Glutamatergic neuron (in vitro differentiated cells): ENCODE results near the gene ERBIN. TPM values are rescaled to one million over a fixed set of nuclear protein-coding genes. Genes with fewer than 3 reads are reported as not detected.

Experiments
- DNase-seq: peaks from one replicate; pipeline ENCODE4 v3.0.0; 2022
- H3K27ac Mint-ChIP-seq: one replicate; pipeline ENCODE4 v1.8.0; 2020; ENCODE audit warnings: mild to moderate bottlenecking, mixed read lengths, inconsistent platforms; ENCODE audit not compliant: unreplicated experiment
- H3K27me3 Mint-ChIP-seq: one replicate; pipeline ENCODE4 v1.8.0; 2020; ENCODE audit warnings: mild to moderate bottlenecking, moderate library complexity, mixed read lengths, inconsistent platforms; ENCODE audit not compliant: unreplicated experiment
- H3K36me3 Mint-ChIP-seq: one replicate; pipeline ENCODE4 v1.8.0; 2020; ENCODE audit warnings: mild to moderate bottlenecking, mixed read lengths, inconsistent platforms; ENCODE audit not compliant: unreplicated experiment
- H3K4me1 Mint-ChIP-seq: one replicate; pipeline ENCODE4 v1.8.0; 2020; ENCODE audit warnings: mild to moderate bottlenecking, low read depth, mixed read lengths, inconsistent platforms; ENCODE audit not compliant: unreplicated experiment
- H3K4me3 Mint-ChIP-seq: one replicate; pipeline ENCODE4 v1.8.0; 2020; ENCODE audit warnings: mild to moderate bottlenecking, mixed read lengths, inconsistent platforms; ENCODE audit not compliant: unreplicated experiment
- H3K9me3 Mint-ChIP-seq: one replicate; pipeline ENCODE4 v1.8.0; 2020; ENCODE audit warnings: mild to moderate bottlenecking, moderate library complexity, mixed read lengths, inconsistent platforms; ENCODE audit not compliant: unreplicated experiment
- total RNA-seq: library from RNA; stranded (reverse); fragmentation: NEBNext Ultra II Directional; extraction: Animal tissue kit (Norgen Biotek cat#: 25700); gene quantifications from one replicate; pipeline ENCODE4 v1.2.1, GENCODE V29; 2021; ENCODE audit not compliant: unreplicated experiment
- TF ChIP-seq, protein P1 (sequence below): fragments of 200-600 bp; sonication (generic); IDR thresholded peaks from one replicate; pipeline ENCODE4 v1.5.0; 2021; ENCODE audit not compliant: partially characterized antibody, unreplicated experiment

The ERBIN gene
- total RNA-seq, 1 donor from 2014 or later = 67.7 TPM

DNA sequence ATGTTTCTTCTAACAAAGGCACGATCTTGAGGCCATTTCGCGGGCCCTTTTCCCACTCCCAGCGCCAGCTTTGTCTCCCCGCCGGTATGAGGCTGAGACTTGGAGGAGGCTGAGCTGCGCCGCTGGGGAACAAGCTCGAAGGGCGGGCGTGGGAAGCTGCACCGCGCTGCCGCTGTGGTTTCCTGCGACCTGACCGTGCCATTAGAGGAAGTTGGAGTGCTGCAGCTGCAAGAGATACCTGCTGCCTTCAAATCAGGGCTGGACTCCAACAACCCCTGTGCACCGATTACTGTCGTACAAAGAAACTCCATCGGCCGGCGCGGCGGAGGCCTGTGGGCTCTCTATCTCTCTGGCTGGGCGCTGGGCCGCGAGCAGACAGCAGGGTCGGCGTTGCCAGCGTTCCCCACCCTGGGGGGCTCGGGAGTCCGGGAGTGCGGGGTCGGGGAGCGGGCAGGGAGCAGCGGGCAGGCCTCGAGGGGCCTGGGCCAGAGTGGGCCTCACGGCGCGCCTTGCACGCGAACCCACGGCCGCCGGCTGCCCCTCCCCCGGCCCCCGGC lies 1.3 kb upstream of the ERBIN start:
- Mint-ChIP-seq H3K9me3 (peaks cover 12% of the 10 kb centered on the region), H3K4me3 (peak overlapping the region; percentile 96), H3K27me3 (peaks cover 11% of the 10 kb centered on the region), H3K4me1 (peaks cover 9% of the 10 kb centered on the region), H3K36me3 (no peaks in the 10 kb centered on the region), H3K27ac (peak overlapping the region; percentile 100)
- TF ChIP-seq, protein P1, sequence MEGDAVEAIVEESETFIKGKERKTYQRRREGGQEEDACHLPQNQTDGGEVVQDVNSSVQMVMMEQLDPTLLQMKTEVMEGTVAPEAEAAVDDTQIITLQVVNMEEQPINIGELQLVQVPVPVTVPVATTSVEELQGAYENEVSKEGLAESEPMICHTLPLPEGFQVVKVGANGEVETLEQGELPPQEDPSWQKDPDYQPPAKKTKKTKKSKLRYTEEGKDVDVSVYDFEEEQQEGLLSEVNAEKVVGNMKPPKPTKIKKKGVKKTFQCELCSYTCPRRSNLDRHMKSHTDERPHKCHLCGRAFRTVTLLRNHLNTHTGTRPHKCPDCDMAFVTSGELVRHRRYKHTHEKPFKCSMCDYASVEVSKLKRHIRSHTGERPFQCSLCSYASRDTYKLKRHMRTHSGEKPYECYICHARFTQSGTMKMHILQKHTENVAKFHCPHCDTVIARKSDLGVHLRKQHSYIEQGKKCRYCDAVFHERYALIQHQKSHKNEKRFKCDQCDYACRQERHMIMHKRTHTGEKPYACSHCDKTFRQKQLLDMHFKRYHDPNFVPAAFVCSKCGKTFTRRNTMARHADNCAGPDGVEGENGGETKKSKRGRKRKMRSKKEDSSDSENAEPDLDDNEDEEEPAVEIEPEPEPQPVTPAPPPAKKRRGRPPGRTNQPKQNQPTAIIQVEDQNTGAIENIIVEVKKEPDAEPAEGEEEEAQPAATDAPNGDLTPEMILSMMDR = no peak
- DNase-seq = peak; percentile 61

DNA sequence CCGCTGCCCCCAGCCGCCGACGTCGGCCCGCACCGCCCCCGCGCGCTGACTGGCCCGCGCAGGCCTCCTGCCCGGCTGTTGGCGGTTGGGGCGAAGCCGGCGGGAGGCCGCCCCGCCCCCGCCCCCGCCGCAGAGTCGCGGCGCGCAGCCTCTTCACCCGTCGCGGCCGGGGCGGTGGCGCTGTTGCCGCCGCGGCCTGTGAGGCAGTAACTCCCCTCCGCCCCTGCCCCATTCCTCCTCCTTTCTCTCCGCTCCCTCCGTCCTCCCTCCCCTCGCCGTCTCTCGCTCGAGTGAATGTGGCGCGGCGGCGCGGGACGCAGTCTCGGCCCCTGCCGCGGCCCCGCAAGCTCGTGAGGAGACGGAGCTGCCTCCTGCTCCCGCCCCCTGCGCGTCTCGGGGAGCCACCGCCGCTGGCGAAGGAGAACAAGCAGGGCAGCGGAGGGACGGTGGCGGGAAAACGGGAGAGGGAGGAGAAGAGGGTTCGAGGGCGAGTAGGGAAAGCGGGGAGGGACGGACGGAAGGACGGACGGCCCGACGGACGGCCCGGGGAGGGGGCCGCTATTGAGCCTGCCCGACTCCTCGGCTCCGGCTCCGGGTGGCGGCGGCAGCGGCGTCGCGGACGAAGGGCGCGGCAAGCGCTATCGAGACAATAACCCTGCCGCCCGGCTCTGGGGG lies 637 bp upstream of the ERBIN start:
- Mint-ChIP-seq H3K27me3 (peaks cover 11% of the 10 kb centered on the region), H3K27ac (peak overlapping the region; percentile 77), H3K4me1 (peaks cover 9% of the 10 kb centered on the region), H3K36me3 (no peaks in the 10 kb centered on the region), H3K4me3 (peak overlapping the region; percentile 85), H3K9me3 (peaks cover 12% of the 10 kb centered on the region)
- DNase-seq = peak; percentile 88
- TF ChIP-seq, protein P1 = peak; percentile 26

DNA sequence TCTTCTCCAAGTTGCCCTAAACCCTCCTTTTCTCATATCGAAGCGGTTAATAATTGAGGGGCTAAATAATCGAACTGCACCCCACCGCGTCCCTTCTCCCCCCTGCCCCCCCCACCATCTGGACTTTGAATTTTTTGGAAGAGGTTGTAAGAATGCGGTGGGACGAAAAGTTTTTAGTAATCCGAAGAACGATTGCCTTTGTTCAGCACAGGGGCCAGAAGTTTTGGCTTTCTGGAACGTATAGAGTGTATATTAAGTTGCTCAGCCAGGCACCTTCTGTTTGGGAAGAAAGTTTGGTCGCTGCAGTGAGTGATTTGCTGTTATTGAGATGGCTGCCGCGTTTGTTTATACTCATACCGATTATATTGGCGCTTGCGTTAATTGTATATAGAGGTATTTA lies 518 bp downstream of the ERBIN start:
- Mint-ChIP-seq H3K4me3 (peak overlapping the region; percentile 97), H3K9me3 (peaks cover 12% of the 10 kb centered on the region), H3K36me3 (no peaks in the 10 kb centered on the region), H3K27ac (peak overlapping the region; percentile 84), H3K27me3 (peaks cover 11% of the 10 kb centered on the region), H3K4me1 (peaks cover 9% of the 10 kb centered on the region)
- TF ChIP-seq, protein P1 = no peak
- DNase-seq = no peak

DNA sequence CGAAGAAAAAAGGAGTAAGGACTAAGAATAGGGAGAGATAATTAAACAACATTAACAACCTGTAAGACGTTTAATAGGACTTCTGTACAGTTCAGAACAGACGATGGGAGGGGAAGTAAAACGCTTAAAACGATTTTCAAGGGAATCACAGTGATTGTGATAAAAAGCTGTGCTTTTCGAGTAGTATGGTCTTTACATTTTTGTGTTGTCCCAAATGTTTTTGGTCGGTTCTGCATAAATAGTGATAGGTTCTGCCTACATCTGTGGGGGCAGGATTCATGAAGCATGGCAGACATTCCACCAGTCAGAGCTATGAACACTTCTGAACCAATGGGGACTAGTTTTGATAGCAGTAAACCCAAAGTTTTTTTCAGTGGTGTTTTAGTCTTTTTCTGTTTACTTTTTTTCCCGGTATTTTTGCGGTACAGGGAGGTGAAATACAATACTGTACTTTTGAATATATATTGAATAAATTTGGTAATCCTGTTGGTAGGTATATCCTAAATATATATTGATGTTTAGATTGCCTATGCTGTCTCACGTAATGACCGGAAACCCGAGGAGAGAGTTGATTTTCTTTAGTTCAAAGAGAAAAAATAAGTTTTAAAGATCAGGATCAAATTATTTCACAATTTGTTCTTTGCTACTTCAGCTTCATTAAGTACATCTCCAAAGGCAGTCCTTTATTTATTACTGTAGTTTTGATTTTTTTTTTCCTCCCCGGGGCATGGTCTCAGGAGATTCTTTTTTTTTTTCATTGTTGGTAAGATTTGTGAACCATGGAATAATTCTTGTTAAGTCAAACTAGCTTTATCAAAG lies 1.3 kb downstream of the ERBIN start:
- Mint-ChIP-seq H3K27ac (peak overlapping the region; percentile 48), H3K9me3 (peaks cover 12% of the 10 kb centered on the region), H3K27me3 (peaks cover 11% of the 10 kb centered on the region), H3K4me1 (peaks cover 9% of the 10 kb centered on the region), H3K36me3 (no peaks in the 10 kb centered on the region), H3K4me3 (peak overlapping the region; percentile 97)
- TF ChIP-seq, protein P1 = no peak
- no peak for DNase-seq
